HEK293 (cell line): Measurements from ENCODE around the gene MICALL1.

Source experiments
- CTCF ChIA-PET: fragments of 350-600 bp; formaldehyde crosslinking; extraction: SDS; loops from one replicate; lab custom pipeline; 2021; ENCODE audit warnings: antibody characterized with exemption; lab: Yijun Ruan, JAX
- POLR2A ChIA-PET: fragments of 300-600 bp; formaldehyde crosslinking; extraction: SDS; loops from one replicate; lab custom pipeline; 2020; ENCODE audit warnings: antibody characterized with exemption, inconsistent platforms; lab: Yijun Ruan, JAX
- H3K27ac ChIP-seq: fragments of 200-500 bp; sonication (Bioruptor generic); 2 replicates; pipeline ENCODE4 v1.5.1; 2014; ENCODE audit warnings: low read depth, low read length, control low read depth, inconsistent platforms; ENCODE audit errors: extremely low read depth
- H3K36me3 ChIP-seq, 2 experiments: fragments of 200-500 bp in 1 of 2; sonication (Bioruptor generic) in 1 of 2; 1 replicate in 1 of 2; 2 replicates in 1 of 2; pipeline ENCODE4 v1.5.1; 2014 to 2017; ENCODE audit warnings: inconsistent platforms in 2 of 2, low read length in 2 of 2; ENCODE audit not compliant: control insufficient read depth in 2 of 2, insufficient read depth in 1 of 2
- H3K4me1 ChIP-seq: fragments of 200-500 bp; sonication (Bioruptor generic); 2 replicates; pipeline ENCODE4 v1.5.1; 2014; ENCODE audit warnings: mild to moderate bottlenecking, low read length, inconsistent platforms; ENCODE audit not compliant: control insufficient read depth, insufficient read depth
- H3K4me3 ChIP-seq: 2 replicates; pipeline ENCODE4 v1.5.1; 2011; ENCODE audit warnings: low read depth, mild to moderate bottlenecking, control low read depth, low read length, moderate library complexity
- H3K9me3 ChIP-seq: fragments of 200-500 bp; sonication (Bioruptor generic); 2 replicates; pipeline ENCODE4 v1.5.1; 2014; ENCODE audit warnings: low read depth, low read length, inconsistent platforms; ENCODE audit not compliant: control insufficient read depth, insufficient read depth
- FEZF1 ChIP-seq: fragments of 450-650 bp; formaldehyde crosslinking; IDR thresholded peaks from 2 replicates; pipeline ENCODE4 v1.5.1; 2016; ENCODE audit warnings: missing biosample characterization, missing genetic modification characterization
- GLI4 ChIP-seq: fragments of 450-650 bp; formaldehyde crosslinking; IDR thresholded peaks from 2 replicates; pipeline ENCODE4 v1.5.1; 2016; ENCODE audit warnings: missing biosample characterization, missing genetic modification characterization
- GLIS1 ChIP-seq: fragments of 450-650 bp; formaldehyde crosslinking; IDR thresholded peaks from 2 replicates; pipeline ENCODE4 v1.5.1; 2016; ENCODE audit warnings: missing biosample characterization, missing genetic modification characterization
- ZNF133 ChIP-seq: fragments of 450-650 bp; formaldehyde crosslinking; IDR thresholded peaks from 2 replicates; pipeline ENCODE4 v1.5.1; 2016; ENCODE audit warnings: missing biosample characterization, missing genetic modification characterization
- ZNF175 ChIP-seq: fragments of 450-650 bp; formaldehyde crosslinking; IDR thresholded peaks from 2 replicates; pipeline ENCODE4 v1.5.1; 2016; ENCODE audit warnings: missing biosample characterization, missing genetic modification characterization
- ZNF341 ChIP-seq: fragments of 450-650 bp; formaldehyde crosslinking; IDR thresholded peaks from 2 replicates; pipeline ENCODE4; 2016; ENCODE audit warnings: low read depth, missing biosample characterization, missing genetic modification characterization
- ZNF585B ChIP-seq: fragments of 450-650 bp; formaldehyde crosslinking; IDR thresholded peaks from 2 replicates; pipeline ENCODE4 v1.5.1; 2016; ENCODE audit warnings: missing biosample characterization, missing genetic modification characterization
- ZNF654 ChIP-seq: fragments of 450-650 bp; formaldehyde crosslinking; IDR thresholded peaks from 2 replicates; pipeline ENCODE4 v1.5.1; 2016; ENCODE audit warnings: low read depth, missing biosample characterization, missing genetic modification characterization
- ZNF791 ChIP-seq: fragments of 450-650 bp; formaldehyde crosslinking; IDR thresholded peaks from 2 replicates; pipeline ENCODE4 v1.5.1; 2016; ENCODE audit warnings: missing biosample characterization, missing genetic modification characterization
- ZNF792 ChIP-seq: fragments of 450-650 bp; formaldehyde crosslinking; IDR thresholded peaks from 2 replicates; pipeline ENCODE4 v1.5.1; 2016; ENCODE audit warnings: missing biosample characterization, missing genetic modification characterization
- ZSCAN30 ChIP-seq: fragments of 450-650 bp; IDR thresholded peaks from 2 replicates; pipeline ENCODE4 v1.5.1; 2018; ENCODE audit warnings: missing biosample characterization, mild to moderate bottlenecking, missing genetic modification characterization, moderate library complexity
- TF ChIP-seq, protein P1 (sequence below): fragments of 450-650 bp; formaldehyde crosslinking; IDR thresholded peaks from 2 replicates; pipeline ENCODE4 v1.5.1; 2016; ENCODE audit warnings: missing biosample characterization, missing genetic modification characterization, borderline replicate concordance
- TF ChIP-seq, protein P2 (sequence below): fragments of 450-650 bp; formaldehyde crosslinking; IDR thresholded peaks from 2 replicates; pipeline ENCODE4 v1.5.1; 2016; ENCODE audit warnings: missing biosample characterization, missing genetic modification characterization
- TF ChIP-seq, protein P3 (sequence below): fragments of 450-650 bp; formaldehyde crosslinking; IDR thresholded peaks from 2 replicates; pipeline ENCODE4 v1.5.1; 2016; ENCODE audit warnings: missing biosample characterization, missing genetic modification characterization
- TF ChIP-seq, protein P4 (sequence below): fragments of 450-650 bp; formaldehyde crosslinking; IDR thresholded peaks from 2 replicates; pipeline ENCODE4 v1.5.1; 2016; ENCODE audit warnings: missing biosample characterization, missing genetic modification characterization

The MICALL1 gene

DNA sequence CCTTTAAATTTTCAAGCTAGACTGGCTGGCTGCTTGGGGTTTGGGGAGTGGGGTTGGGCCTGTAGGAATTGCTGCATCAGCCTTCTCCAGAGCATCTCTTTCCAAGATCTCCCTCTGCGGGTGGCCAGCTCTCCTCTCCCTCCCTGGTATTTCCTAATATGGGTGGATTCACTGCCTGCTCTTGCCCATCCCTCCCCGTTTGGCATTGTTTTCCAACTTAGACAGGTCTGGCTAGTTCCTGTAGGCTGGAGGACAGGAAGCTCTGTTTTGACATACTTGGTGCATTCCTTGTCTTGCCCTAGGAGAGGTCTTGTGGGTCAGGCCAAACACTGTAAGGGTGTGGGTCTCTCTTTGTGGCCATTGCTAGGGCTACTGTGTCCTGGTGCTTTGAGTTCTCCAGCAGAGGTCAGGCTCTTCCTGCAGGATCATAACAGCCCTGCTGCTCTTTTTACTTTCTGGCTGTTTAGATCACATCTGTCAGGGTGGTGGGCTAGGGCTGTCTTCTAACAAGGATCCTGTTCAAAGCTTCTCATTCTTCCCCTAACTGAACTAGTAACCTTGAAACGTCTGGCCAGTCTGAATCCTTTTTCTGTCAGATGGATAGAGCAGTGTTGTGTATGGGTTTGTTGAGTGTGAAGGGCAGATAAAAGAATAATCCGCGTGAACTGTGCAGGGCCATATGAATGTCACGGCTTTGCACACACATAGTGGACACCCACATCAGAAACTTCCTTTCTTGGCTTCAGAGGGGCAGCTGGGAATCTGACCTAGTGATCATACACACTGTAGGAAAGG is 18.3 kb upstream of the MICALL1 start:
- no peaks in the 10 kb centered on the region for H3K9me3 ChIP-seq
- TF ChIP-seq GLI4 (tag by site-specific recombination), result no peak
- TF ChIP-seq ZNF175 (tag by site-specific recombination), result no peak
- TF ChIP-seq, protein P1, sequence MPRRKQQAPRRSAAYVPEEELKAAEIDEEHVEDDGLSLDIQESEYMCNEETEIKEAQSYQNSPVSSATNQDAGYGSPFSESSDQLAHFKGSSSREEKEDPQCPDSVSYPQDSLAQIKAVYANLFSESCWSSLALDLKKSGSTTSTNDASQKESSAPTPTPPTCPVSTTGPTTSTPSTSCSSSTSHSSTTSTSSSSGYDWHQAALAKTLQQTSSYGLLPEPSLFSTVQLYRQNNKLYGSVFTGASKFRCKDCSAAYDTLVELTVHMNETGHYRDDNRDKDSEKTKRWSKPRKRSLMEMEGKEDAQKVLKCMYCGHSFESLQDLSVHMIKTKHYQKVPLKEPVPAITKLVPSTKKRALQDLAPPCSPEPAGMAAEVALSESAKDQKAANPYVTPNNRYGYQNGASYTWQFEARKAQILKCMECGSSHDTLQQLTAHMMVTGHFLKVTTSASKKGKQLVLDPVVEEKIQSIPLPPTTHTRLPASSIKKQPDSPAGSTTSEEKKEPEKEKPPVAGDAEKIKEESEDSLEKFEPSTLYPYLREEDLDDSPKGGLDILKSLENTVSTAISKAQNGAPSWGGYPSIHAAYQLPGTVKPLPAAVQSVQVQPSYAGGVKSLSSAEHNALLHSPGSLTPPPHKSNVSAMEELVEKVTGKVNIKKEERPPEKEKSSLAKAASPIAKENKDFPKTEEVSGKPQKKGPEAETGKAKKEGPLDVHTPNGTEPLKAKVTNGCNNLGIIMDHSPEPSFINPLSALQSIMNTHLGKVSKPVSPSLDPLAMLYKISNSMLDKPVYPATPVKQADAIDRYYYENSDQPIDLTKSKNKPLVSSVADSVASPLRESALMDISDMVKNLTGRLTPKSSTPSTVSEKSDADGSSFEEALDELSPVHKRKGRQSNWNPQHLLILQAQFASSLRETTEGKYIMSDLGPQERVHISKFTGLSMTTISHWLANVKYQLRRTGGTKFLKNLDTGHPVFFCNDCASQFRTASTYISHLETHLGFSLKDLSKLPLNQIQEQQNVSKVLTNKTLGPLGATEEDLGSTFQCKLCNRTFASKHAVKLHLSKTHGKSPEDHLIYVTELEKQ (tag by site-specific recombination), result no peak
- TF ChIP-seq ZNF133, result no peak
- no peak for TF ChIP-seq ZNF585B (tag by site-specific recombination)
- no peak for TF ChIP-seq ZNF791 (tag by site-specific recombination)
- TF ChIP-seq GLIS1 (tag by site-specific recombination), result peak; percentile 69
- TF ChIP-seq, protein P2, sequence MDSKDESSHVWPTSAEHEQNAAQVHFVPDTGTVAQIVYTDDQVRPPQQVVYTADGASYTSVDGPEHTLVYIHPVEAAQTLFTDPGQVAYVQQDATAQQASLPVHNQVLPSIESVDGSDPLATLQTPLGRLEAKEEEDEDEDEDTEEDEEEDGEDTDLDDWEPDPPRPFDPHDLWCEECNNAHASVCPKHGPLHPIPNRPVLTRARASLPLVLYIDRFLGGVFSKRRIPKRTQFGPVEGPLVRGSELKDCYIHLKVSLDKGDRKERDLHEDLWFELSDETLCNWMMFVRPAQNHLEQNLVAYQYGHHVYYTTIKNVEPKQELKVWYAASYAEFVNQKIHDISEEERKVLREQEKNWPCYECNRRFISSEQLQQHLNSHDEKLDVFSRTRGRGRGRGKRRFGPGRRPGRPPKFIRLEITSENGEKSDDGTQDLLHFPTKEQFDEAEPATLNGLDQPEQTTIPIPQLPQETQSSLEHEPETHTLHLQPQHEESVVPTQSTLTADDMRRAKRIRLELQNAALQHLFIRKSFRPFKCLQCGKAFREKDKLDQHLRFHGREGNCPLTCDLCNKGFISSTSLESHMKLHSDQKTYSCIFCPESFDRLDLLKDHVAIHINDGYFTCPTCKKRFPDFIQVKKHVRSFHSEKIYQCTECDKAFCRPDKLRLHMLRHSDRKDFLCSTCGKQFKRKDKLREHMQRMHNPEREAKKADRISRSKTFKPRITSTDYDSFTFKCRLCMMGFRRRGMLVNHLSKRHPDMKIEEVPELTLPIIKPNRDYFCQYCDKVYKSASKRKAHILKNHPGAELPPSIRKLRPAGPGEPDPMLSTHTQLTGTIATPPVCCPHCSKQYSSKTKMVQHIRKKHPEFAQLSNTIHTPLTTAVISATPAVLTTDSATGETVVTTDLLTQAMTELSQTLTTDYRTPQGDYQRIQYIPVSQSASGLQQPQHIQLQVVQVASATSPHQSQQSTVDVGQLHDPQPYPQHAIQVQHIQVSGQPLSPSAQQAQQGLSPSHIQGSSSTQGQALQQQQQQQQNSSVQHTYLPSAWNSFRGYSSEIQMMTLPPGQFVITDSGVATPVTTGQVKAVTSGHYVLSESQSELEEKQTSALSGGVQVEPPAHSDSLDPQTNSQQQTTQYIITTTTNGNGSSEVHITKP, result peak; percentile 70
- TF ChIP-seq, protein P3, sequence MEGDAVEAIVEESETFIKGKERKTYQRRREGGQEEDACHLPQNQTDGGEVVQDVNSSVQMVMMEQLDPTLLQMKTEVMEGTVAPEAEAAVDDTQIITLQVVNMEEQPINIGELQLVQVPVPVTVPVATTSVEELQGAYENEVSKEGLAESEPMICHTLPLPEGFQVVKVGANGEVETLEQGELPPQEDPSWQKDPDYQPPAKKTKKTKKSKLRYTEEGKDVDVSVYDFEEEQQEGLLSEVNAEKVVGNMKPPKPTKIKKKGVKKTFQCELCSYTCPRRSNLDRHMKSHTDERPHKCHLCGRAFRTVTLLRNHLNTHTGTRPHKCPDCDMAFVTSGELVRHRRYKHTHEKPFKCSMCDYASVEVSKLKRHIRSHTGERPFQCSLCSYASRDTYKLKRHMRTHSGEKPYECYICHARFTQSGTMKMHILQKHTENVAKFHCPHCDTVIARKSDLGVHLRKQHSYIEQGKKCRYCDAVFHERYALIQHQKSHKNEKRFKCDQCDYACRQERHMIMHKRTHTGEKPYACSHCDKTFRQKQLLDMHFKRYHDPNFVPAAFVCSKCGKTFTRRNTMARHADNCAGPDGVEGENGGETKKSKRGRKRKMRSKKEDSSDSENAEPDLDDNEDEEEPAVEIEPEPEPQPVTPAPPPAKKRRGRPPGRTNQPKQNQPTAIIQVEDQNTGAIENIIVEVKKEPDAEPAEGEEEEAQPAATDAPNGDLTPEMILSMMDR (tag by site-specific recombination), result peak; percentile 53; the same call in 1 of the 2 replicates
- TF ChIP-seq ZNF341, result peak; percentile 53
- TF ChIP-seq ZNF792 (tag by site-specific recombination), result no peak
- TF ChIP-seq, protein P4, sequence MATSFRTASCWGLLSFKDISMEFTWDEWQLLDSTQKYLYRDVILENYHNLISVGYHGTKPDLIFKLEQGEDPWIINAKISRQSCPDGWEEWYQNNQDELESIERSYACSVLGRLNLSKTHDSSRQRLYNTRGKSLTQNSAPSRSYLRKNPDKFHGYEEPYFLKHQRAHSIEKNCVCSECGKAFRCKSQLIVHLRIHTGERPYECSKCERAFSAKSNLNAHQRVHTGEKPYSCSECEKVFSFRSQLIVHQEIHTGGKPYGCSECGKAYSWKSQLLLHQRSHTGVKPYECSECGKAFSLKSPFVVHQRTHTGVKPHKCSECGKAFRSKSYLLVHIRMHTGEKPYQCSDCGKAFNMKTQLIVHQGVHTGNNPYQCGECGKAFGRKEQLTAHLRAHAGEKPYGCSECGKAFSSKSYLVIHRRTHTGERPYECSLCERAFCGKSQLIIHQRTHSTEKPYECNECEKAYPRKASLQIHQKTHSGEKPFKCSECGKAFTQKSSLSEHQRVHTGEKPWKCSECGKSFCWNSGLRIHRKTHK (tag by site-specific recombination), result no peak
- TF ChIP-seq ZSCAN30 (tag by site-specific recombination), result no peak
- peak; percentile 45 for TF ChIP-seq ZNF654 (tag by site-specific recombination)
- peak; percentile 70 for TF ChIP-seq FEZF1 (tag by site-specific recombination)
- no peak overlapping the region for H3K27ac ChIP-seq
- POLR2A ChIA-PET, result no interaction called here
- no peaks in the 10 kb centered on the region for H3K4me1 ChIP-seq
- CTCF ChIA-PET, result interaction anchor here (0.6 to 4.2 kb wide), 13 partner anchors 9 to 81 kb away, joined by 3 to 26 read pairs (median 6); partner anchors contain the start of genes C22orf23, MICALL1 and POLR2F
- H3K4me3 ChIP-seq, result no peak overlapping the region
- peaks cover 65 to 82% of the 10 kb centered on the region in 2 experiments for H3K36me3 ChIP-seq
